ENCODE data around the gene CAMTA1.

Gene CAMTA1

DNA sequence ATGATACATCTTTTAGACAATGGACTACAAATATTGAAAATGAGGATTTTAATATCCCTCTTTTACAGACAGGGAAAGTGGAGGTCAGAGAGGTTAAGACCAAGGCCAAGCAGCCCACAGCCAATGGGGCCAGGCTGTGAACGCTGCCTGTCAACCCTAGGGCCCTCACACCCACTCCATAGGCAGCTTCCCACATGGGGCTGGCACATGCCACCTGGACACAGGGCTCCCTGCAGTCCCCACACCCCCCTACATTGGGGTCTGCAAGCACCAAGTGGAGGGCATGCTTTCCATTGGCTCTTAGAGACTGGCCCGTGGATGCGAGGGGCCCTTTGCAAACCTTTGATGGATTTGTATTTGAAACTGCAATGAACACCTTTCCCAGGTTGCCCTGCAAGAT is 637.3 kb downstream of the CAMTA1 start:
- ATAC-seq: no peak
- TF ChIP-seq GLIS3 (CRISPR knock-in tag; IDR thresholded peaks at IDR 0.05) (no peak), PPARA (CRISPR knock-in tag; IDR thresholded peaks at IDR 0.05; ENCODE audit: borderline replicate concordance) (no peak), RARB (CRISPR knock-in tag; IDR thresholded peaks at IDR 0.05) (no peak), ZFP30 (CRISPR knock-in tag; IDR thresholded peaks at IDR 0.05) (no peak), BACH2 (CRISPR knock-in tag; IDR thresholded peaks at IDR 0.05; ENCODE audit: borderline replicate concordance) (no peak), TCF4 (CRISPR knock-in tag; IDR thresholded peaks at IDR 0.05; ENCODE audit: borderline replicate concordance) (no peak), OSR1 (CRISPR knock-in tag; IDR thresholded peaks at IDR 0.05) (no peak), TOX (CRISPR knock-in tag; IDR thresholded peaks at IDR 0.05; ENCODE audit: borderline replicate concordance) (no peak), ARNTL (CRISPR knock-in tag; IDR thresholded peaks at IDR 0.05; ENCODE audit: borderline replicate concordance, low read depth) (no peak), ZNF8 (CRISPR knock-in tag; IDR thresholded peaks at IDR 0.05) (no peak), SNAI2 (CRISPR knock-in tag; IDR thresholded peaks at IDR 0.05) (no peak), CSDC2 (CRISPR knock-in tag; IDR thresholded peaks at IDR 0.05) (no peak), ISL1 (CRISPR knock-in tag; IDR thresholded peaks at IDR 0.05) (no peak), ZFP3 (CRISPR knock-in tag; IDR thresholded peaks at IDR 0.05) (no peak)
- TF ChIP-seq, protein P1, sequence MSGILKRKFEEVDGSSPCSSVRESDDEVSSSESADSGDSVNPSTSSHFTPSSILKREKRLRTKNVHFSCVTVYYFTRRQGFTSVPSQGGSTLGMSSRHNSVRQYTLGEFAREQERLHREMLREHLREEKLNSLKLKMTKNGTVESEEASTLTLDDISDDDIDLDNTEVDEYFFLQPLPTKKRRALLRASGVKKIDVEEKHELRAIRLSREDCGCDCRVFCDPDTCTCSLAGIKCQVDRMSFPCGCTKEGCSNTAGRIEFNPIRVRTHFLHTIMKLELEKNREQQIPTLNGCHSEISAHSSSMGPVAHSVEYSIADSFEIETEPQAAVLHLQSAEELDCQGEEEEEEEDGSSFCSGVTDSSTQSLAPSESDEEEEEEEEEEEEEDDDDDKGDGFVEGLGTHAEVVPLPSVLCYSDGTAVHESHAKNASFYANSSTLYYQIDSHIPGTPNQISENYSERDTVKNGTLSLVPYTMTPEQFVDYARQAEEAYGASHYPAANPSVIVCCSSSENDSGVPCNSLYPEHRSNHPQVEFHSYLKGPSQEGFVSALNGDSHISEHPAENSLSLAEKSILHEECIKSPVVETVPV (CRISPR knock-in tag; IDR thresholded peaks at IDR 0.05): no peak
- TF ChIP-seq, protein P2, sequence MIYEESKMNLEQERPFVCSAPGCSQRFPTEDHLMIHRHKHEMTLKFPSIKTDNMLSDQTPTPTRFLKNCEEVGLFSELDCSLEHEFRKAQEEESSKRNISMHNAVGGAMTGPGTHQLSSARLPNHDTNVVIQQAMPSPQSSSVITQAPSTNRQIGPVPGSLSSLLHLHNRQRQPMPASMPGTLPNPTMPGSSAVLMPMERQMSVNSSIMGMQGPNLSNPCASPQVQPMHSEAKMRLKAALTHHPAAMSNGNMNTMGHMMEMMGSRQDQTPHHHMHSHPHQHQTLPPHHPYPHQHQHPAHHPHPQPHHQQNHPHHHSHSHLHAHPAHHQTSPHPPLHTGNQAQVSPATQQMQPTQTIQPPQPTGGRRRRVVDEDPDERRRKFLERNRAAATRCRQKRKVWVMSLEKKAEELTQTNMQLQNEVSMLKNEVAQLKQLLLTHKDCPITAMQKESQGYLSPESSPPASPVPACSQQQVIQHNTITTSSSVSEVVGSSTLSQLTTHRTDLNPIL (CRISPR knock-in tag; IDR thresholded peaks at IDR 0.05; ENCODE audit: low read depth): no peak
- TF ChIP-seq, protein P3, sequence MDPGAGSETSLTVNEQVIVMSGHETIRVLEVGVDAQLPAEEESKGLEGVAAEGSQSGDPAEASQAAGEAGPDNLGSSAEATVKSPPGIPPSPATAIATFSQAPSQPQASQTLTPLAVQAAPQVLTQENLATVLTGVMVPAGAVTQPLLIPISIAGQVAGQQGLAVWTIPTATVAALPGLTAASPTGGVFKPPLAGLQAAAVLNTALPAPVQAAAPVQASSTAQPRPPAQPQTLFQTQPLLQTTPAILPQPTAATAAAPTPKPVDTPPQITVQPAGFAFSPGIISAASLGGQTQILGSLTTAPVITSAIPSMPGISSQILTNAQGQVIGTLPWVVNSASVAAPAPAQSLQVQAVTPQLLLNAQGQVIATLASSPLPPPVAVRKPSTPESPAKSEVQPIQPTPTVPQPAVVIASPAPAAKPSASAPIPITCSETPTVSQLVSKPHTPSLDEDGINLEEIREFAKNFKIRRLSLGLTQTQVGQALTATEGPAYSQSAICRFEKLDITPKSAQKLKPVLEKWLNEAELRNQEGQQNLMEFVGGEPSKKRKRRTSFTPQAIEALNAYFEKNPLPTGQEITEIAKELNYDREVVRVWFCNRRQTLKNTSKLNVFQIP (CRISPR knock-in tag; IDR thresholded peaks at IDR 0.05; ENCODE audit: borderline replicate concordance, low read depth): no peak

- TF ChIP-seq ZC3H10 (CRISPR knock-in tag; IDR thresholded peaks at IDR 0.05): no peak
- TF ChIP-seq, protein P3 (CRISPR knock-in tag; IDR thresholded peaks at IDR 0.05; ENCODE audit: borderline replicate concordance, low read depth): no peak
- TF ChIP-seq ESRRG (CRISPR knock-in tag; IDR thresholded peaks at IDR 0.05): no peak
- no peak for TF ChIP-seq ZFP3 (CRISPR knock-in tag; IDR thresholded peaks at IDR 0.05)
- no peak for TF ChIP-seq TOX (CRISPR knock-in tag; IDR thresholded peaks at IDR 0.05; ENCODE audit: borderline replicate concordance)
- no peak for ATAC-seq
Observed at GRCh38 chr1:7422966-7423365, 637.7 kb downstream of the CAMTA1 start.

DNA sequence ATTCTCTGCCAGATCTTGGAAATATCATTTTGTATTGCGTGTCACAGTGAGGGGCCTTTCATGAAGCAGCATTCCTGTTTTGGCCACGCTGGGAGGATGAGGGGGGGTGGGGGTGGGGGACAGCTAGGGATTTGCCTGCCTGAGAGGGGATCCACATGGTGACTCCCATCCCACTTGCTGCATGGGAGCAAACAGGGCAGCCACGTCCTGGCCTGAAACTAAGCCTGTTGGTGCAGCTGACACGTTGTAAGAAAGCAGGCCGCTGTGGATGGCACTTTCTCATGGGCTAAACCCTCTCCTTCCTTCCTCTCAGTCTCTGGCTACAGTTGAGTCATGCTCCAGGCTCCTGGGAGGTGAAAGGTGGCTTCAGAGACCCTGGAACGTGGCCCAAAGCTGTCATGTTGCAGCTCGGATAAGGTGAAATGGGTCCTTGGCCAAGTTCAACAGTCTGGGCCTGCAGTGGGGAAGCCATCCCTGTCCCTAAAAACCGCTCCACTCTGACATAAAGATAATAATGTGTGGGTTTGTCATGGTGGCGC is 639.2 kb downstream of the CAMTA1 start:
- no peak; the same call in 2 of the 3 replicates for ATAC-seq
- TF ChIP-seq ARNTL (CRISPR knock-in tag; IDR thresholded peaks at IDR 0.05; ENCODE audit: borderline replicate concordance, low read depth) (no peak), RARB (CRISPR knock-in tag; IDR thresholded peaks at IDR 0.05) (no peak), ISL1 (CRISPR knock-in tag; IDR thresholded peaks at IDR 0.05) (no peak), ZFP3 (CRISPR knock-in tag; IDR thresholded peaks at IDR 0.05) (no peak), GLIS3 (CRISPR knock-in tag; IDR thresholded peaks at IDR 0.05) (no peak), ZC3H10 (CRISPR knock-in tag; IDR thresholded peaks at IDR 0.05) (no peak), ZFP30 (CRISPR knock-in tag; IDR thresholded peaks at IDR 0.05) (no peak), ESRRG (CRISPR knock-in tag; IDR thresholded peaks at IDR 0.05) (no peak), CSDC2 (CRISPR knock-in tag; IDR thresholded peaks at IDR 0.05) (no peak)
- TF ChIP-seq, protein P2 (CRISPR knock-in tag; IDR thresholded peaks at IDR 0.05; ENCODE audit: low read depth): no peak
- TF ChIP-seq, protein P4, sequence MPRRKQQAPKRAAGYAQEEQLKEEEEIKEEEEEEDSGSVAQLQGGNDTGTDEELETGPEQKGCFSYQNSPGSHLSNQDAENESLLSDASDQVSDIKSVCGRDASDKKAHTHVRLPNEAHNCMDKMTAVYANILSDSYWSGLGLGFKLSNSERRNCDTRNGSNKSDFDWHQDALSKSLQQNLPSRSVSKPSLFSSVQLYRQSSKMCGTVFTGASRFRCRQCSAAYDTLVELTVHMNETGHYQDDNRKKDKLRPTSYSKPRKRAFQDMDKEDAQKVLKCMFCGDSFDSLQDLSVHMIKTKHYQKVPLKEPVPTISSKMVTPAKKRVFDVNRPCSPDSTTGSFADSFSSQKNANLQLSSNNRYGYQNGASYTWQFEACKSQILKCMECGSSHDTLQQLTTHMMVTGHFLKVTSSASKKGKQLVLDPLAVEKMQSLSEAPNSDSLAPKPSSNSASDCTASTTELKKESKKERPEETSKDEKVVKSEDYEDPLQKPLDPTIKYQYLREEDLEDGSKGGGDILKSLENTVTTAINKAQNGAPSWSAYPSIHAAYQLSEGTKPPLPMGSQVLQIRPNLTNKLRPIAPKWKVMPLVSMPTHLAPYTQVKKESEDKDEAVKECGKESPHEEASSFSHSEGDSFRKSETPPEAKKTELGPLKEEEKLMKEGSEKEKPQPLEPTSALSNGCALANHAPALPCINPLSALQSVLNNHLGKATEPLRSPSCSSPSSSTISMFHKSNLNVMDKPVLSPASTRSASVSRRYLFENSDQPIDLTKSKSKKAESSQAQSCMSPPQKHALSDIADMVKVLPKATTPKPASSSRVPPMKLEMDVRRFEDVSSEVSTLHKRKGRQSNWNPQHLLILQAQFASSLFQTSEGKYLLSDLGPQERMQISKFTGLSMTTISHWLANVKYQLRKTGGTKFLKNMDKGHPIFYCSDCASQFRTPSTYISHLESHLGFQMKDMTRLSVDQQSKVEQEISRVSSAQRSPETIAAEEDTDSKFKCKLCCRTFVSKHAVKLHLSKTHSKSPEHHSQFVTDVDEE (CRISPR knock-in tag; IDR thresholded peaks at IDR 0.05): no peak
